T-helper 2 cell treated with Interferon-gamma antibody and Interleukin-4, amounts not matched to agents 5 μg/mL and 100 μg/mL, for 36 hours (primary cell): ENCODE results near the gene ITGAE.
A peak's percentile ranks its signal among the peaks of the same experiment; 100 is the strongest.
"Not testable (repeated sequence)": the region's sequence is repeated elsewhere in the genome, so short reads cannot be mapped to it uniquely, and the experiment has no call there.

Source experiments
- DNase-seq: peaks from one replicate; pipeline ENCODE4 v3.0.0; 2021; ENCODE audit warnings: low spot score
- H3K27ac Mint-ChIP-seq: one replicate; pipeline ENCODE4 v1.8.0; 2021; ENCODE audit warnings: mild to moderate bottlenecking, mixed read lengths
- H3K27me3 Mint-ChIP-seq: one replicate; pipeline ENCODE4 v1.8.0; 2021; ENCODE audit warnings: low read depth, mixed read lengths
- H3K36me3 Mint-ChIP-seq: one replicate; pipeline ENCODE4 v1.8.0; 2021; ENCODE audit warnings: low read depth, mixed read lengths
- H3K4me1 Mint-ChIP-seq: one replicate; pipeline ENCODE4 v1.8.0; 2021; ENCODE audit warnings: low read depth, mixed read lengths
- H3K4me3 Mint-ChIP-seq: one replicate; pipeline ENCODE4 v1.8.0; 2022; ENCODE audit warnings: mild to moderate bottlenecking, moderate library complexity, mixed read lengths
- H3K9me3 Mint-ChIP-seq: one replicate; pipeline ENCODE4 v1.8.0; 2021; ENCODE audit warnings: mixed read lengths

Gene ITGAE

DNA sequence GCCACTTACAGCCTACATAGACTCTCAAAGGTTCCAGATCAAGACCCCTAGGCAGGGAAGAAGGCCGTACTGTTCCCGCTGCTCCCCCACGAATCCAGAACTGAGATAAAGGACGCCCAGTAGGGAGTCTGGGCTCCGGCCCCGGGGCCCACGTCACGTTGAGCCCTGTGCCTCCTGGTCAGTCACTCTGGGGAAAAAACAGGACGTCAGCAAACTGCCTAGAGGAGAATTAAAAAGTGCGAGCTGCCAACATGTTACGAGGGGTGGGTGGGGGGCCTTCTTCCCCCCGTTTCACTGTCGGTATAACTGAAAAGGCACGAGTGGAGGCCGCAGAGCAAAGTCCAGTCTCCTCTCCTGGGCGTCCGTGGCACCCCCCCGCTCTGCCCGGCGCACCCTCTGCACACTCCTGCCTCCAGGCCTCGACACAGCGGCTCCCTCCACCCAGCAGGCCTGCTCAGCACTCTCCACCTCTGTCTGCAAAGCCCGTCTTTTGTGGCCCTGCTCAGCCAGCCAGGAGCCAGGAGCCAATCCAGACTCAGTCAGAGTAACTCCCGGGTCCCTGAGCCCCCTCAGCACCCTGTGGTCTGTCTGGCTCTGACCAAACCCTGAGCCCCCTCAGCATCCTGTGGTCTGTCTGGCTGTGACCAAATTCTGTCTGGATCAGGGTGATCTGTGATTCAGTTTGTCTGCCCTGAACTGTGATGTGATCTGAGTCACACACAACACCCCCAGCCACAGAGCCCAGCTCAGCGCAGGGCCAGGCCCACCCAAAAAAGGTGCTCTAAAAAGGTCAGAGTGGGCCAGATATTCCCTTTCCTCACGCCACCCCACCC, 6.2 kb downstream of the ITGAE start:
- peaks cover 2% of the 10 kb centered on the region for H3K36me3 Mint-ChIP-seq
- peak overlapping the region; percentile 45 for H3K27ac Mint-ChIP-seq
- H3K4me3 Mint-ChIP-seq: peak overlapping the region; percentile 49
- H3K9me3 Mint-ChIP-seq: no peaks in the 10 kb centered on the region
- H3K27me3 Mint-ChIP-seq: no peaks in the 10 kb centered on the region
- DNase-seq: peak; percentile 45
- peaks cover 55% of the 10 kb centered on the region for H3K4me1 Mint-ChIP-seq

DNA sequence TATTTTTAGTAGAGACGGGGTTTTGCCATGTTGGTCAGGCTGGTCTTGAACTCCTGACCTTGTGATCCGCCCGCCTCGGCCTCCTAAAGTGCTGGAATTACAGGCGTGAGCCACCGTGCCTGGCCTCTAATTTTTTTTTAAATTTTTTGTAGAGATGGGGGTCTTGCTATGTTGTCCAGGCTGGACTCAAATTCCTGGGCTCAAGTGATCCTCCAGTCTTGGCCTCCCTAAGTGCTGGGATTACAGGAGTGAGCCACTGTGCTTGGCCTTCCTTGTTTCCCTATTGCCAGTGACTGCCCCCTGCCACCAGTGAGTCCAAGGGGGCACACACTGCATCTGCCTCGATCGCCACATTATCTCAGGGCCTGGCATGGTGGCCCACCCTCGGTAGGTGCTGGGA, 6.8 kb downstream of the ITGAE start:
- peaks cover 54% of the 10 kb centered on the region for H3K4me1 Mint-ChIP-seq
- not testable (repeated sequence) for H3K27ac Mint-ChIP-seq, H3K9me3 Mint-ChIP-seq, H3K27me3 Mint-ChIP-seq, H3K4me3 Mint-ChIP-seq, DNase-seq, H3K36me3 Mint-ChIP-seq

DNA sequence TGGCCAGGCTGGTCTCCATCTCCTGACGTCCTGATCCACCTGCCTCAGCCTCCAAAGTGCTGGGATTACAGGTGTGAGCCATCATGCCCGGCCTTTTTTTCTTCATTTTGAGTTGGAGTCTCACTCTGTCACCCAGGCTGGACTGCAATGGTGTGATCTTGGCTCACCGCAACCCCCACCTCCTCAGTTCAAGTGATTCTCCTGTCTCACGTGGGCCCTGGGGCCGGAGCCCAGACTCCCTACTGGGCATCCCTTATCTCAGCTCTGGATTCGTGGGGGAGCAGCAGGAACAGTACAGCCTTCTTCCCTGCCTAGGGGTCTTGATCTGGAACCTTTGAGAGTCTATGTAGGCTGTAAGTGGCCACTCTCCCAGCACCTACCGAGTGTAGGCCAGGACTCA, 7.7 kb downstream of the ITGAE start:
- not testable (repeated sequence) for H3K27me3 Mint-ChIP-seq, H3K4me3 Mint-ChIP-seq, H3K27ac Mint-ChIP-seq, DNase-seq, H3K36me3 Mint-ChIP-seq, H3K9me3 Mint-ChIP-seq
- H3K4me1 Mint-ChIP-seq: peaks cover 46% of the 10 kb centered on the region

GRCh38 chr17:3792481-3792880, 8.5 kb downstream of the ITGAE start:
- H3K27me3 Mint-ChIP-seq: no peaks in the 10 kb centered on the region
- DNase-seq: no peak
- H3K27ac Mint-ChIP-seq: no peak overlapping the region
- H3K4me3 Mint-ChIP-seq: no peak overlapping the region
- H3K36me3 Mint-ChIP-seq: peaks cover 2% of the 10 kb centered on the region
- H3K4me1 Mint-ChIP-seq: peaks cover 48% of the 10 kb centered on the region
- no peaks in the 10 kb centered on the region for H3K9me3 Mint-ChIP-seq

- peaks cover 35% of the 10 kb centered on the region for H3K4me1 Mint-ChIP-seq
- DNase-seq: no peak
- H3K27ac Mint-ChIP-seq: no peak overlapping the region
Observed at GRCh38 chr17:3788200-3788599, 12.8 kb downstream of the ITGAE start.

DNA sequence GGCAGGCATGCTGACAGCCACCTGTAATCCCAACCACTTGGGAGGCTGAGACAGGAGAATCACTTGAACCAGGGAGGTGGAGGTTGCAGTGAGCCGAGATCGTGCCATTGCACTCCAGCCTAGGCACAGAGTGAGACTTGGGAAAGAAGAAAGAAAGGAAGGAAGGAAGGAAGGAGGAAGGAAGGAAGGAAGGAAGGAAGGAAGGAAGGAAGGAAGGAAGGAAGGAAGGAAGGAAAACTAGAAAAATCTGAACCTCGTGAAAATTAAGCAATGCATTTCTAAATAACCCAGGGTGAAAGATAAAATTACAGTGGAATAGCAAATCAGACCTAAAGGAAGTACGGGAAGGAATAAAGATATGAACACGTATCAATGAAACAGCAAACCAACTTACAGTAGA, 15.7 kb downstream of the ITGAE start:
- H3K4me3 Mint-ChIP-seq, DNase-seq, H3K9me3 Mint-ChIP-seq, H3K27ac Mint-ChIP-seq, H3K27me3 Mint-ChIP-seq, H3K36me3 Mint-ChIP-seq: not testable (repeated sequence)
- H3K4me1 Mint-ChIP-seq: peaks cover 23% of the 10 kb centered on the region

More at GRCh38 chr17:3788200-3788599, 12.8 kb downstream of the ITGAE start:
- H3K36me3 Mint-ChIP-seq: peaks cover 2% of the 10 kb centered on the region
- H3K4me3 Mint-ChIP-seq: no peak overlapping the region
- H3K9me3 Mint-ChIP-seq: no peaks in the 10 kb centered on the region
- H3K27me3 Mint-ChIP-seq: no peaks in the 10 kb centered on the region

GRCh38 chr17:3782751-3783150, 18.2 kb downstream of the ITGAE start:
- no peak for DNase-seq
- Mint-ChIP-seq H3K9me3 (no peaks in the 10 kb centered on the region), H3K4me3 (no peak overlapping the region), H3K4me1 (peaks cover 10% of the 10 kb centered on the region), H3K36me3 (no peaks in the 10 kb centered on the region), H3K27ac (no peak overlapping the region), H3K27me3 (no peaks in the 10 kb centered on the region)

- Mint-ChIP-seq H3K36me3 (no peaks in the 10 kb centered on the region), H3K4me1 (peaks cover 2% of the 10 kb centered on the region), H3K4me3 (no peak overlapping the region)
Observed at GRCh38 chr17:3780986-3781385, 20.0 kb downstream of the ITGAE start.

DNA sequence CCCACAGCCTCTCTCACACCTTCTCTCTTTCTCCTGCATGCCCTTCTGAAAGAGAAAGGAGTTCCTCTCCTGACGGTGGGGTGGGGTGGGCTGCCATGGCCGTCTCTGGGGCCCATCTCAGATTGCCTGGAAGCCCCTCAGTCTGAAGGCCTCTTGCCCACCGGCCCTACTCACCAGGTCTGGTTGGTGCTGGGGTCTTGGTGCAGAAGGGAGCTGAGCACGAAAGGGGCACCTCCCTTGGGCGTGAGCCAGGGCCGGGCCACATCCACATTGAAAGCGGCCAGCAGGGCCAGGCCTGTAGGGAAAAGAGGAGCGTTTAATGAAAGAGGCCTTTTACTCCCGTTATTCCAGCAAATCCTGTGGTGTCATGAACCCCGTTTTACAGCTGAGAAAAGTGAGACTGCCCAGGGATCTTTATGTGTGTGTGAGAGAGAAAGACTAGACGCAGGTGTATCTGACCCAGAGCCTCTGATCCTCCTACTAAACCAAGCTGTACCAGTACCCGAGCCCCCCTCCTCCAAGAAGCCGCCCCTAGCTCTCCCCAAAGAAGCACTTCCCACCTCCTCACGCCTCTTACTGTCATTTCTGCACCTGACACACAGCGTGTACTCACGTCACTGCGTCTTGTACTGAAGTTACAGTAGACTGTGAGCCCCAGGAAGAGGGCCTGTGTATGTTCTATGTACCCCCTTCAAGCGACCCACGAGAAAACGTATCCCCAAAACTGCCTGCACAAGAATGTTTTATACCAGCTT, 23.4 kb downstream of the ITGAE start:
- DNase-seq: no peak
- H3K27me3 Mint-ChIP-seq: no peaks in the 10 kb centered on the region
- no peaks in the 10 kb centered on the region for H3K9me3 Mint-ChIP-seq
- no peaks in the 10 kb centered on the region for H3K36me3 Mint-ChIP-seq
- H3K4me3 Mint-ChIP-seq: no peak overlapping the region
- no peaks in the 10 kb centered on the region for H3K4me1 Mint-ChIP-seq
- H3K27ac Mint-ChIP-seq: no peak overlapping the region

More at GRCh38 chr17:3780986-3781385, 20.0 kb downstream of the ITGAE start:
- Mint-ChIP-seq H3K27ac (no peak overlapping the region), H3K9me3 (no peaks in the 10 kb centered on the region), H3K27me3 (no peaks in the 10 kb centered on the region)
- no peak for DNase-seq

DNA sequence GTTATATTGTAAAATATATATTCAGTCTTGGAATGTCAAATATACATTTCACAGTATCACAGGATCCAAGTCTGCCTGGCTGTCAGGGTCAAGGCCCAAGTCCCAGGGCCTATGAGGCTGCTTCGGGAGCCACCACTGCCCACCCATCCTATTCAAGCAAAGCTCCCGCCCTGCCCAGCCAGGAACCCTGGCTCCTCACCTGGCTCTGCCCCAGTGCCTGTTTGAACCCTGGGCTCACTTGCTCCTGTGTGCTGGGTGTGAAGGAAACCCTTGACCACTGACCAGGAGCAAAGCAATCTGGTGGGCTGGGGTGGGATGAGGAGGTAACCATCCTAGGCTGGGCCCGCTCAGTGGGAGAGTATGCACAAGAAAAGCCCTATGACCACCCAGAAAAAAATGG, 27.0 kb downstream of the ITGAE start:
- H3K4me3 Mint-ChIP-seq: no peak overlapping the region
- H3K27me3 Mint-ChIP-seq: no peaks in the 10 kb centered on the region
- peaks cover 1% of the 10 kb centered on the region for H3K36me3 Mint-ChIP-seq
- DNase-seq: no peak
- no peaks in the 10 kb centered on the region for H3K9me3 Mint-ChIP-seq
- no peak overlapping the region for H3K27ac Mint-ChIP-seq
- H3K4me1 Mint-ChIP-seq: peaks cover 20% of the 10 kb centered on the region

- Mint-ChIP-seq H3K36me3 (peaks cover 3% of the 10 kb centered on the region), H3K4me1 (peaks cover 22% of the 10 kb centered on the region), H3K9me3 (no peaks in the 10 kb centered on the region), H3K27ac (no peak overlapping the region), H3K27me3 (no peaks in the 10 kb centered on the region), H3K4me3 (no peak overlapping the region)
- DNase-seq: no peak
Observed at GRCh38 chr17:3773511-3773910, 27.5 kb downstream of the ITGAE start.

- H3K27ac Mint-ChIP-seq: no peak overlapping the region
- DNase-seq: no peak
- no peaks in the 10 kb centered on the region for H3K27me3 Mint-ChIP-seq
- H3K36me3 Mint-ChIP-seq: peaks cover 5% of the 10 kb centered on the region
- peaks cover 1% of the 10 kb centered on the region for H3K9me3 Mint-ChIP-seq
- peaks cover 25% of the 10 kb centered on the region for H3K4me1 Mint-ChIP-seq
- no peak overlapping the region for H3K4me3 Mint-ChIP-seq
Observed at GRCh38 chr17:3772764-3773163, 28.2 kb downstream of the ITGAE start.

DNA sequence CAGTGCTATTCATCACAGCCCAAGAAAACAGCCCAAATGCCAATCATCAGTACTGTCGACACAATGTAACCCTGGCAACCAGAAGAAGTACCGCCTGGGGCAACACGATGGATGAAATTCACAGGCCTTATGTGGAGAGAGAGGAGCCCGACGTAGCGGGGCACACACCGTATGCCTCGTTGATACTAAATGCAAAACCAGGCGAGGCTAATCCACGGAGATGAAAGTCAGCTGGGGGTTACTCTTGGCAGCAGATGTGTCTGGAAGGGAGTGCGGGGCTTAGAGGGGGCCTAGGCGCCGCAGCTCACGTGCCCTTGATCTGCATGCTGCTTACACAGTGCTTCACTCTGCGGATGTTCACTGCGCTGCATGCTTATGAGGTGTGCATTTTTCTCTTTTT, 29.8 kb downstream of the ITGAE start:
- H3K4me1 Mint-ChIP-seq: peaks cover 30% of the 10 kb centered on the region

DNA sequence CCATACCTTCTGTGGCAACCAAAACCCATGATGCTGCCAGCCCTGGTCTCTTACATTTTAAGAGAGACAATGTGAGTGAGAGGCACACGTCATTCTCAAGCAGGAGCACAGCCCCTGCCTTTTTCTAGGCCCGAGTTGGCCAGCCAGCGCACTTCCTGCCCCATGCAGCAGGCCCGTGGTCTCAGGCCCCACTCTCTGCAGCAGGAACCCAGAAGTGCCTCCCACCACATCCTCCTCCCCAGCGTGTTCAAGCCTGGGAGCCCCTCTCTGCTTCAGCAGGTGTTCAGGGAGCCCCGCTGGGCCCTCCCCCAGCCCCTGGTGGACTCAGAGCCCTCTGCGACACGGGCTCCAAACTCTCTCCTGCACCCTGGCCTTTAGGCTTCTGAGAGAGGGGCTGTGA, 30.5 kb downstream of the ITGAE start:
- Mint-ChIP-seq H3K27me3 (no peaks in the 10 kb centered on the region), H3K4me3 (no peak overlapping the region), H3K4me1 (peaks cover 37% of the 10 kb centered on the region), H3K36me3 (peaks cover 7% of the 10 kb centered on the region), H3K9me3 (peaks cover 5% of the 10 kb centered on the region), H3K27ac (peak overlapping the region; percentile 60)
- no peak for DNase-seq

More for the DNA sequence above, 29.8 kb downstream of the ITGAE start:
- H3K27me3 Mint-ChIP-seq: no peaks in the 10 kb centered on the region
- H3K4me3 Mint-ChIP-seq: no peak overlapping the region
- DNase-seq: no peak
- peaks cover 7% of the 10 kb centered on the region for H3K36me3 Mint-ChIP-seq
- peaks cover 5% of the 10 kb centered on the region for H3K9me3 Mint-ChIP-seq
- H3K27ac Mint-ChIP-seq: peak overlapping the region; percentile 57
